ENCODE data around the gene NAALADL2.
"Not testable (repeated sequence)": the region's sequence is repeated elsewhere in the genome, so short reads cannot be mapped to it uniquely, and the experiment has no call there.

NAALADL2 gene

DNA sequence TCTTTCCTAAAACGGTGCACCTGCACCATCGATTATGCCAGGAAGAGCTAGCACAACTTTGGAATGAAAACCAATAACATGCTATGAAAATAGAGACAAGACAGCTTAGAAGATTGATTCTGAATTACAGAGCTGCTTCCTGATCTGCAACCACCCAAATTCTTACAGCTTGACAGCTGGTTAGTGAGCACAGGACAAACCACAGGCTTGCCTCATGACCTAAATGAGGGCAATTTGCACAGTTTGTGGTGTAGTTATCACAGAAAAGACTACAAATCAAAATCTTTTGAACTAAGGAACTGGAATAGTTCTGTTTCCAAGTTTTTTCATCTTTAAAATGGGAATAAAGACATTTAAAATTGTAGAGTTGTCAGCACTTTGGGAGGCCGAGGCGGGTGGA, 533.5 kb downstream of the NAALADL2 start:
- DNase-seq = no peak

DNA sequence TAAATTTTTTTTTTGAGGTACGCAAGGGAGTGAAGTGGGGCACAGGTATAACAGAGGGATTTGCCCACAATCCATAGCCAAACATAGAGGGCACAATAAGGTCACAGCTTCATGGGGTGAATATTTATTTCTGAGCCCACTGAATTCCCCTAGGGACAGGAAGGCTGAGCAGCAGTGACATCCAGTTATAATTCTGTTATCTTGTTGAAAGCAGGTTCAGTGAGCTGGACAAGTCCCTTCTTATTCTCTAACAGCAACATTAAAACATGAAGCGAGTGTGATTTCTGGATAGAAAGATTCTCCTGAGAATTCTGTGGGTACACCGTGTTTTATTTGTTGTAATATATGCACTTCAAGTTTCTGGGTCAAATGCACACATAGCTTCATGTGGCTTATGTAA, 538.2 kb downstream of the NAALADL2 start:
- no peak for DNase-seq

DNA sequence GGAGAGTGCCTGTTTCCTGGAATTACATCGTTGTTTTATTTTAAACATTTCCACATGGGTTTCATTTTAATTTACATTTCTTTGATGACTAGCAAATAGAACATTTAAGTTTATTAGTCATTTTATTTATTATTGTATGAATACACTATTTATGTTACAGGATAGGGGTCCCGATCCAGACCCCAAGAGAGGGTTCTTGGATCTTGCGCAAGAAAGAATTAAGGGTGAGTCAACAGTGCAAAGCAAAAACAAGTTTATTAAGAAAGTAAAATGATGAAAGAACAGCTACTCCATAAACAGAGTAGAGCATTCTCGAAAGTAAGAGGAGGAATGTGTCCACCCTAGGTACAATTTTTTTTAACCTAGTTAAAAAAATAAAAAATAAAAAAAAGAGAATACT, 539.5 kb downstream of the NAALADL2 start:
- no peak for DNase-seq

DNA sequence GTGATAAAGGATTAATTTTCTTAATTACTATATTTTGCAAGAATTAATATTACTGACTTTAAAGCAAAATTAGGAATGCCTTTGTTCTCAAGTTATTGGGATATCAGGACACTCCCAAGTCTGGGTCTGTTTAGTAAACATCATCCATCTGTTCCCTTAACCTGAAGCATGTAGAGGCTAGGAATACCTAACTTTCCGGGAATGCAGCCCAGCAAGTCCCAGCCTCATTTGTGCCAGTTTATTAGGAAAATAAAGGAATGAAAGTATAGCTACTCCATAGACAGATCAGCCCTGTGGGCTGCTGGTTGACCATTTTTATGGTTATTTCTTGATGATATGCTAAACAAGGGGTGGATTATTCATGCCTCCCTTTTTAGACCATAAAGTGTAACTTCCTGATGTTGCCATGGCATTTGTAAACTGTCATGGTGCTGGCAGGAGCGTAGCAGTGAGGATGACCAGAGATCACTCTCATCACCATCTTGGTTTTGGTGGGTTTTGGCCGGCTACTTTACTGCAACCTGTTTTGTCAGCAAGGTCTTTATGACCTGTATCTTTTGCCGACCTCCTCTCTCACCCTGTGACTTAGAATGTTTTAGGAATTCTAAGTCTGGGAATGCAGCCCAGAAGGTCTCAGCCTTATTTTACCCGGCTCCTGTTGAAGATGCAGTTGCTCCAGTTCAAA, 540.2 kb downstream of the NAALADL2 start:
- no peak for DNase-seq

DNA sequence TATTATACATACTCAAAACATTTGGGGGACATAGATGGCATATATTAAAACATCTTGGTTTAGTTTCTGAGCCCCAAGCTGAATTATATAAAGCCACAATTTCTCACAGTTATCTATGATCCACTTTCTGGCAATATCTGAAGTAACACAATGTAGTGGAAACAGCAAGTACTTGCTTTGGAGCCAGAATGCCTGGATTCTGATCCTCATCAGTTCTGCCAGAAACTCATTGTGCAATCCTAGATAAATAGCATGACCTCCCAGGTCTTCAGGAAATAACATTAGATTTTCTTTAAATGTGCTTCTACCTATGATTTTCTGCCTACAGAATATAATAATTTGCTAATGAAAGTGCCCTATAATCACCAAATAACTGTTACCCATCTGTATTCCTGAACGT, 544.9 kb downstream of the NAALADL2 start:
- no peak for DNase-seq

DNA sequence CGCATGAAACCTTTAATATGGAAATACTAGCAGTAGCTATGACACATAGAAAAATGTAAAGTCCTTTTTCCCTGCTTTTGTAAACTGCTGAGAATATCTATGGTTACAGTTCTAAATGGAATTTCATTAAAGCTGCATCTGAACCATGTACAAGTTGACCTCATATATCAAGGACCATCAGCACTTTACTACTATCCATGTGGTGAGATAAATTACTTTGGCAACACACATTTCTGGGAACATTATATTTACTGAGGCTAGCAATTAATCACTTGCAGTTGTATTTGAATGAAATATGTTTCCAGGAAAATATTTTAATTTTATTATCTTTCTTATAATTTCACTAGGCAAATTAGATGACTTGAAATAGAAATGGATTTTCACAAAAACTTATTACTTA, 545.5 kb downstream of the NAALADL2 start:
- no peak for DNase-seq

DNA sequence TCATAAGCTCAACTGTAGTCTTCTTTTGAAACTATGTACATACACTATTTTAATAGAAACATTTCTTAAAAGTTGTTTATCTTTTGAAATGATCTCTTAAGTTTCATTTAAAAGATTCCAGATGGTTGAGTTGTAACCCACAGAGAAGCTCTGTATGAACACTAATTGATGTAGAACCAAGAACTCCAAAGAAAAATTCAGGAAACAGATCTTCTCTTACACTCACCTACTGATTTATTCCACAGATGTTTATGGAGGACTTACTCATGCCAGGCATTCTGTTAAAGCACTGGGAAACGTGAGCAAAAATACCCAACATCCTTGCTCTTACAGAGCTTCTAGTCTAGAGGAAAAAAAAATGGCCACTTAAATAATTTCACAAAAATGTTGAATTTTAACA, 551.1 kb downstream of the NAALADL2 start:
- no peak for DNase-seq

DNA sequence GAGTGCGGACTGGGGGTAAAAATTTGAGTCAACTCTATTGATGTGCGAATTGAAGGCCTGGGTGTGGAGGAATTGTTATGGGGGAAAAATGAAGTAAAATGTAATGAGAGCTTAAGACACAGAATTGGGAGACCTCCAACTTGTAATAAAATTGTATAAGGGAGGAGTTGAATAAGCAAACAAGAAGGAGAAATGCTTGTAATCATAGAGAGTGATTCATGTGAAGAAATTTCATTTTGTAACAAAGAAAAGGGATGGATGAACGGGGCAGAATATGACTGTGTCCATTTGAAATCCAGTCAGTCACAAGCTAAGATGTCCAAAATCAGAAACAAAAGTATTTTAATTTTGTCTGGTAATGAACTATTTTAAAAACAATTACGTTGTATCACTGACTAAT, 552.3 kb downstream of the NAALADL2 start:
- DNase-seq = no peak

DNA sequence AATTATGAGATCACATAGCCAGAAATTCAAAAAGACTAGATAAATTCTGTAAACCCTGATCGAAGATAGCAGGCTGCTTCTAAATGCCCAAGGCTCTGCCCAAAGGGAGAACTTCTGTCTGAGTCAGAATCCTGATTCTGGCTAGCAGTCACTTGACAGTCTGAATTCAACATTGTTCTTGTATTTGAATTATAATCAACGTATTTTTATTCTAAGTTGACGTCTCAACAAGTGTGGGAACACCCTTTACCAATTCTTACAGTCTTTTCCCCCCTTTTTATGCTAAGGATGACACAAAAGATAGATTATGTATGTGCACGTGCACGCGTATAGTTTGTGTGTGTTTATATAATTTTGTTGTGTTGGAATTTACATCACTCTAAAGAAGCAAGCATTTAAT, 552.8 kb downstream of the NAALADL2 start:
- no peak for DNase-seq

DNA sequence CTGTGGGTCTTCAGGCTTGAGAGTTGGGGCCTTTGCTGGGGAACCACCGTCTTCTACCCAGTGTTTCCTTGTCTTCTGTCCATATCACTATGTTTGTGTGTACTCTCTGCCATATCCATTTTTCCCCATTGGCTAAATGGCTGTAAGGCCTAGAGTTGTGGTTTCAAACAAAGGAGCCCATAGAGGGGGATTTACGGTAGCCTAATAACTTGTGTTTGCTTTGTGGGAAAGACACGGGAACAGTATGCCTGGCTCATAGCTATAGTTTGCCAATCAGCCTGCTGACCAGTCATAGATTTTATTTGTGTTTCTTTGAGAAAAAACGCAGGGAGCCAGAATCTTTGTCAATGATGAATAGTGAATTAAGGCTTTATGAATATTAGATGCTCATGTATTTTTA, 554.8 kb downstream of the NAALADL2 start:
- no peak for DNase-seq

DNA sequence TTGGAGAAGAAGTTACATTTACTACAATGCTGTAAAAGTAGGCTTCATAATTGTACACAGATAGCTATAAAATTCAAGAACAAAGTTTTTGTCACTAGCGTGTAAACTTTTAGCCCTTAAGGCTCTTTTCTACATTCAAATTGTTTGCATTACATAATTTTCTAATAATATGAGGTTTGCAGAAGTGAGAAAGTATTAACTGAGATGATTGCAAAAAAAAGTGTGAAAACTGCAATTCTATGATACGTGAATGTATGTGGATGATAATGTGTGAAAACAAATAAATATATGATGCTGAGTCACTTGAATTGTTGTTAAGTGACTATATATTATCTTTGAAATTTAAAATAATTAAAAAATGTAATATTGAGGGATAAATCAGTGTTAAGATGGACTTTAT, 557.5 kb downstream of the NAALADL2 start:
- no peak for DNase-seq

DNA sequence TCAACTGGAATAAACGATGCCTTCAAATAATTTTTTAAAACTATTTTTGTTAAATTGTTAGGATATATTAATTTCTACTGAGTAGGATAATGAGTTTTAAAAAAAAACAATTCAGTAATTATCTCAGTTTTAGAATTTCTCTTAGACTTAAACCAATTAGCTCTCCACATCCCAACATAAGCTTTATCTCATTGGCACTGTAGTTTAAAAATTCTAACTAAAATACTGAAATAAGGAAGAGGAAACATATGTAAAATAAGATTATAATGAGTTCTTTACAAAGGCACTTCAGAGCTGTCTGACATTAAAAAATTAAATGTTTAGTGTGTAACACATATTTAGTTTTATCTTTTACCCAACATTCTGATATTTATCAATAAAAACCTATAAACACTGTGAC, 558.3 kb downstream of the NAALADL2 start:
- DNase-seq = no peak

DNA sequence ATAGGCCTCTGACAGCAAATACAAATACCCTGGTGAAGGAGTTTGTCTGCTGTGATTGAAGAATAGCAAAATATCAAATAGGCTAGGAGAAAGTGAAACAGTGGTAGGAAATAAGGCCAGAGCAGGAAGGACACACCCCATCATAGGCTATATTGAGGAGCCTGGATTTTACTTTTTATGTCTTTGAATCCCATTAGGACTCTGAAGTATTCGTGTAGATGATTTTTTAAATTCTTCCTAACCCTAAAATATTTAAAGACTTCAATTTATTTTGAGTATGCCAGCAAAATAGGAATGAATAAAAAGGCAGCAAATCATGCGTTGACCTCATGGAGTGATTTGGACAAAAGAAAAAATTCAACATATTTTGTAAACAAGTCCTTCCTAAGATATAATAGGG, 562.8 kb downstream of the NAALADL2 start:
- no peak for DNase-seq

DNA sequence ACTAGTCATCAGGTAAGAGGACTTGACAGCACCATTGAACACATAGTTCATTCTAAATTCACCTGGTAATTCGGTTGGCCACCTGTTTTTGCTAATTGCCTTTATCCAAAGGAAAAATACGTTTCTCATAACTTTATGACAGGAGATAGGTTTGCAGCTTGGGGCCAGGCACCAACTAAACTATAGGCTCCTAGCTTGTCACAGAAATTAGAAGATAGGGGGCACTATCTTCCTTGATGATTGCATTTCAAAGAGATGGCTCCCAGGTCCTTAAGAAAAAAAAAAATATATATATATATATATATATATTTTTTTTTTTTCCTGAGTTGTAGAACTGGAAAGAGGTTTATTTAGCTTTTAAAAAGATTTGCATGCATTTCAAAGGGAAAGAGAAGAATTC, 563.6 kb downstream of the NAALADL2 start:
- DNase-seq = no peak

DNA sequence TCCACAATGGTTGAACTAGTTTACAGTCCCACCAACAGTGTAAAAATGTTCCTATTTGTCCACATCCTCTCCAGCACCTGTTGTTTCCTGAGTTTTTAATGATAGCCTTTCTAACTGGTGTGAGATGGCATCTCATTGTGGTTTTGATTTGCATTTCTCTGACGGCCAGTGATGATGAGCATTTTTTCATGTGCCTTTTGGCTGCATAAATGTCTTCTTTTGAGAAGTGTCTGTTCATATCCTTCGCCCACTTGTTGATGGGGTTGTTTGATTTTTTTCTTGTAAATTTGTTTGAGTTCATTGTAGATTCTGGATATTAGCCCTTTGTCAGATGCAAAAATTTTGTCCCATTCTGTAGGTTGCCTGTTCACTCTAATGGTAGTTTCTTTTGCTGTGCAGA, 564.7 kb downstream of the NAALADL2 start:
- not testable (repeated sequence) for DNase-seq

DNA sequence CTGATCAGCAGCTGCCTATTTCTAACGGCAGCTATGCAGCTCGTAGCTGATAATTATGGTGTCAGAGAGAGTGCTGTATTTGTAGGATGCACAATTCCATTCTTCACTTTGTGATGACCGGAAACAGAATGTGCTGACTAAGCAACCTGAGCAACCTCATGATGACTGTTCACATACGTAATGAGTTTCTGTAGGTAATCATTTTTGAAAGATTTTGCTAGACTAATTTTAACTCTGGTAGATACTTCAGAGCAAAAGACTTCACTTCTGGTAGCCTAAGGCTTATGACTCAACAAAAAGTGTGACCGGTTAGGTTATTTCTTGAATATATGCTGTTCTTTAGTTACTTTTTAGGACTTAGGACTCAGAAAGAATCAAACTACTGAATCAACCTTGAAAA, 567.7 kb downstream of the NAALADL2 start:
- DNase-seq = no peak

DNA sequence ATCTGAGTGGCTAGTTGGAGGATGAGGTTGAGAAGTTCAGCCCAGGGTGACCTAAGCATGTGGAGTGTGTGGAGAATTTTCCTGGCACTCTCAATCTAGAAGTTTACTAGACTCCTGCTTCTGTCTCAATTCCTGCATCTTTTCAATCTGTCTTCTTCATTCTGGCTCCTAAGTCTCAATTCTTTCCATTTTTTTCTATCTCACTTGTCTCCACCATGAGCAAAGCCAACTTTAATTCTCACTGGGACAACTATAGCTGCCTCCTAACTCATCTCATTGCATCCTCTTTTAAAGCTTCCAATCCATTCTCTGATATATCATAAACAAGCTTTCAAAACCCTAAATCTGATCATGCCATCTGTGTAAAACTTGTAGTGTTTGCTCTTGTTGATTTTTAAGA, 569.3 kb downstream of the NAALADL2 start:
- DNase-seq = no peak

DNA sequence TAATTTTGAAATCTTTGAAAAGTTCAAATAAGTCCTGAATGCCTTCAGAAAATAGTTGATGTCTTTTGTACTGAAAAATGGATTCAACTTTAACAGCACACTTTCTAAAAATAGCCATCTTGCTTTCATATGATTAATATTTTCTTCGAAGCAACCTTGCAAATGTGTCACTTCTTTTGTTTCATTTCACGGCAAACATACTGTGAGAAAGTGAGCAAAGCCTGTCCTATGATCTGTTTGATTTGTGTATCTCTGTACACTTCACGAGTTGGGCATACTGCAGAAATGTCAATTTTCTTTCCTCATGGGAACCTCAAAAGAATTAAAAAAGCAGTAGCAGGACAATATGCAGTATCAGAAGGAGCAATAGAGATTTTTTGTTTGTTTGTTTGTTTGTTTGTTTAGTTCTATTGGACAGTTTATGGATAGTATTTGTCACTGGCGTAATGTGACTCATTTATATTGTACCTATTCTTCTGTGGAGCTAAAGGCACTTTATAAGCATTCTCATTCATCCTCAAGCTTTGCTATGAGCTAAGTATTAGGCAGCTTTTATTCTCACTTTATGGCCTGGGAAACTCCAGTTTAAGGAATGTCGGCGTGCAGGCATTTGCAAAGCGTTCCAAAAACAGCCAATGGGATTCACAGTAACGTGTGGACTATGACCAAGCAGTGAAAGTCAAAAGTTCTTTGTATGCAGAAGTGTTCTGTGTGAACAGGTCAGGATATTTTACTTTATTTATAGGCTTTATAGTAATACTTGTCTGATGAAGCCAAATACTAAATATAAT, 572.0 kb downstream of the NAALADL2 start:
- DNase-seq = peak; percentile 19

DNA sequence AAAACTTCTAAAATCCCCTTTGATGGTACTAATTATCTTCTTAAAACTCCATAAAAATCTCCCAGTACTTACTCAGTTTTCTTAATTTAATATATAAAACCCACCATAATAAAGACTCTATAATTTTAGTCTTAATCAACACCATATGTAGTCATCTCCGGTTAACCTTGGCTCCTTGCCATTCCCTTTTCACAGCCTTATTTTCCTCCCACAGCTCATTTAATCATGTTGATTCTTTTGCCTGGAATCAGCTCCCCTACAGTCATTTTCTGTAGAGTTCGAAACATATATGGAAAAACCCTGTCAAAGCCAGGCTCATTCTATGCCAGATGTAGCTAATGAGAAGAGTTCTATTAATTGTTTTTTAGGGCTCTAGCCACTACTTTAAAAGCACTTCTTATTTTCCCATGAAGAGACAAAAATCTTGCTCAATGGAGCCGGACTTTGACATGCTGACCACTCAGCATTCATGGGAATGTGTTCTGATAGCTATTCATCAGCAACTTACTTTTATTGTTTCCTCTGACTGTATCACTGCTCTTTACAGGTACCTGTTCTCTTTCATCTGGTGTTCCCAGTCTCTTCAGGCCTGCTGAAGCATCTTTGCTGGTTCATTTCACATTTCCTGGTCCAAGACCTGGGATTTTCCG, 573.4 kb downstream of the NAALADL2 start:
- peak; percentile 13 for DNase-seq

DNA sequence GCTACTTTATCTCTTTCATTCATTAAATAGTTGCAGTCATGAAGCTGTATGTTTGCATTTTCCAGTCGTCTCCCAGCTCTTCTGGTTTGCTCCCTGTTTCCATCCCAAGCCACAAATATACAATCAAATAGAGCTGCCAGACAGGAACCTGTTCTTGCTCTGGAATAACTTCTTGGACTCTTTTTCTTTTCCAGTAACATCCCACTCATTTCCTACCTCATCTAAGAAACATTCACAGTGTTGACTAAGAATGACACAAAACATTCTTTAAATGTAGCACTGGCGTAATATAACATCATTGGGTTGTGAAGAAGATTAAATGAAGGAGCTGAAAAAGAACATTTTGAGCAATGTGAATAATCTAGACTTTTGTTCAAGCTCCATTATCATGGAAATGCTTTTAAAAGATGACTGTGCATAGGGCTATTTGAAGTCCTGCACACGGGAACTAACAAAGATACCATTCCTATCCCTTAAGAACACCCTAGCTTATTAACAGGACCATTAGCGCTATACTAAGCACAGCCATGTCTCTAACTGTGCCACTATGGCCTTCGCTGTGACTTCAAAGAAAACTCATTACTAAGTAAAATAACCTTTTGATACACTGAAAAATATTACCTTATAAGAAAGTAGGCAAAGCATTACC, 574.0 kb downstream of the NAALADL2 start:
- no peak for DNase-seq

DNA sequence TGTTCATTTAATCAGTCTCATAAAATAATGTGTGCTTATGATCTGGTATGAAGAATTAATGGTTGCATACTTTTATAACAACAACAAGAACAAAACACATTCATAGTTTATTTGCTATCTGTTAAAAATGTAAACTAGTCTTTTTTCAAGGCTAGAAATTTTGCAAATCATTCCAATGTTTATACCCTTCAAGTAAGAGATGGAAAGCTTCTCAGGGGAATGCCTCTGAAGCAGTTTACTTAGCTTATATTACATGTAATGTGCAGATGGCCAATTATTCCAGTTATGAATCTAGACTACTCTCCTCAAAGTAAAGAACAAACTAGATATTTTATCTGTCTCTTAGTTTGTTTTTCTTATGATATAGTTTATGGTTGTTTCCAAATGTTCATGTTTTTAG, 575.4 kb downstream of the NAALADL2 start:
- no peak for DNase-seq

DNA sequence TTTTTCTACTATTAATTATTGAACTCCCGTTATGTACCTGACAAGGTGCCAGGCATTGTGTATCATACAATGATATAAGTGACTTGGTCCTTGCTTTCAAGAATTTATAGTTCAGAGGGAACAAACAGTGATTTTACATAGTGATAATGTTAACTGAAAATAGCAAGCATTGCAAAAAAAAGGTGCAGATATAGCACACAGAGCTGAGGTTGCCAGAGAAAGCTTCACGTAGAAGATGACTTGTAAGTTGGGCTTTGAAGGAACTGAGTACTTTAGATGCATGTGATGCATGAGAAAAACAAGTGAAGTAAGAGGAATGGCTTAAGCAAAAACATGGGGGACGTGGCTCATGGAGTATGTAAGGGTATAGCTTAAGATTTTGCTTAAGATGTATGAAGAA, 584.5 kb downstream of the NAALADL2 start:
- no peak for DNase-seq

DNA sequence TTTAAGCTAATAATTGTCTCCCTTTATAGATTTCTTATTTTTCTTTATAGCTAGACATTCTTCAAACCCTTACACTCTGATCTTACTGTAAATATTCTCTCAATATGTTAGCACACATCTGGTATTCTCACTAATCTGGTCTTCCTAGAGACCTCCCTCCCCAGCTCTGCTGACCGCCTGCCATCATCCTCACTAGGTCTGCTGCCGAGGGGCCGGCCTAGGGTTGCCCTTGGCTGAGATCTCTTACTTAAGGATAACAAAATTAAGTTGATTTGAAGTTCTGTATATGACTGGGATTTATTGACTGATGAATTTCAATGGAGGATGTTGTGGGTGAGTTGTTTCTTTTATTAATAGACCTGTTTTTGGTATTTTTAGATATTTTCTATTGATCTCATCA, 586.6 kb downstream of the NAALADL2 start:
- DNase-seq = no peak

DNA sequence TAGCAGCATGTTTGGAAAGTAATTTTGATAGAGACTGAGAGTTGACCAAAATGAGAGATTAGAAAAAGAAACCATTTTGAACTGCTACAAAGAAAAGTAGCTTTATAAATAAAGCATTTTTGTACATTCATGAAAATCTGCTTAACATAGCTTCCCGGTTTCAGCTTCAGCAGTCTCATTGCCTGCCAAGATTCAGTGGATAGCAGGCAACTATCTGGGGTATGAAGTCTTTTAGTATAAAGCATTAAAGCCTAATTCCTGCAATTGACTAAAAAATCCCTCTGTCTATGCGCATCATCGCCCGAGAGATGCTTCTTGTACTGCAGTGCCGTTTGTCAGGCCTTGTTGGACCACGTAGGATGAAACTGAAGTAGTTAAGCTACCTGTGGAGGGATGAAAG, 588.4 kb downstream of the NAALADL2 start:
- DNase-seq = no peak

All from NCI-H1048 (cell line).